ENCODE data around the gene IER5. TPM values are rescaled to one million over a fixed set of nuclear protein-coding genes. Genes with fewer than 3 reads are reported as not detected.

IER5 gene
- total RNA-seq, 1 donor from 2014 or later: 3.0 TPM

DNA sequence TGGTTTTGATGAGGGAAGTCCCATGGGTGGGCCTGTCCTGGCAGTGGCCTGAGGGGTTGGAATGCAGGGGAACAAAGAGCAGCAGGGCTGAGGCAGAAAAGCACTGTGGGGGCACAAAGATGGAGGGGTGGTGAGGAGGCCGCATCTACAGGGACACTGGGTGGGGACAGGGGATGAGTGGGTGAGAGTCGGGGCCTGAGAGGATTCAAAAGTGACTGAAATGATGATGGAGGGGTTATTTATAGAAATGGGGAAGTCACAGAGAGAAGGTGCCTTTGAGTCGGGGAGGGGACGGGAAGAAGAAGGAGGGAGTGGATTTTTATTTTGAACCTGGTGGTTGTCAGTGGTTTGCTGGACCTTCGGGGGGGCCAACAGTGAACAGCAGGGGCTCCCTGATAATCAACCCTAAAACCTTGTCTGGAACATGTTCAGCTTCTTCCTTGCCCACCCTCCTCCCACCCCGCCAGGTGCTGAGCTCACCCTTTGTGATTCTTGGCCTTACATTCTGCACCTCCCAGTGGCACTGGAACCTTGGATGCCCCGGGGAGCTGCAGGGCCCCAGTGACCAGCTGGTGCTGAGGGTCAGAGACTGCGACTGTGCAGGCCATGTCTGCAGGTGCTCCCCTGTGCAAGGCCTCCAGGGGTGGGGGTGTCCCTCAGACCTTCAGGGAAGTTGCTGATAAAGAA lies 42.9 kb downstream of the IER5 start:
- no peak for DNase-seq (ENCODE audit: low spot score)
- ATAC-seq: no peak

GRCh38 chr1:181133441-181133951 lies 45.0 kb downstream of the IER5 start:
- ATAC-seq (no peak), DNase-seq (ENCODE audit: low spot score) (no peak)

DNA sequence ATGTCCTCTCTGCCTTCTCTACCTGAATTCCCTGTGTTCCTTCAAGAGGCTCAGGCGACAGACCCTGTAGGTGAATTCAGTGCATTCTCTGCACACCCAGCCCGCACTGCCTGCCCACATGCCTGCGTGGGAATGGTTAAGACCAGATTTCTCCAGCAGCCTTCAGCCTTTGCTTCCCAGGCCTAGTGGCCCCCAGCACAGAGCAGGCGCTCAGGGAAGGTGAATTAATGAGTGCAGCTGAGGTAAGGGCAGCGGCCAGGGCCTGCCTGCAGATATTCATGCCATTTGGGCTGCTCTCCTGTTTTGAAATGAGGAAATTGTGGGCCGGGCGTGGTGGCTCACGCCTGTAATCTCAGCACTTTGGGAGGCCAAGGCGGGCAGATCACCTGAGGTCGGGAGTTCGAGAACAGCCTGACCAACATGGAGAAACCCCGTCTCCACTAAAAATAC lies 45.5 kb downstream of the IER5 start:
- DNase-seq (ENCODE audit: low spot score) (no peak), ATAC-seq (no peak)

GRCh38 chr1:181134543-181135436 lies 46.3 kb downstream of the IER5 start:
- DNase-seq (ENCODE audit: low spot score) (no peak), ATAC-seq (peak; percentile 62)

GRCh38 chr1:181135437-181135731 lies 46.9 kb downstream of the IER5 start:
- peak; percentile 28 for ATAC-seq
- DNase-seq (ENCODE audit: low spot score): no peak

DNA sequence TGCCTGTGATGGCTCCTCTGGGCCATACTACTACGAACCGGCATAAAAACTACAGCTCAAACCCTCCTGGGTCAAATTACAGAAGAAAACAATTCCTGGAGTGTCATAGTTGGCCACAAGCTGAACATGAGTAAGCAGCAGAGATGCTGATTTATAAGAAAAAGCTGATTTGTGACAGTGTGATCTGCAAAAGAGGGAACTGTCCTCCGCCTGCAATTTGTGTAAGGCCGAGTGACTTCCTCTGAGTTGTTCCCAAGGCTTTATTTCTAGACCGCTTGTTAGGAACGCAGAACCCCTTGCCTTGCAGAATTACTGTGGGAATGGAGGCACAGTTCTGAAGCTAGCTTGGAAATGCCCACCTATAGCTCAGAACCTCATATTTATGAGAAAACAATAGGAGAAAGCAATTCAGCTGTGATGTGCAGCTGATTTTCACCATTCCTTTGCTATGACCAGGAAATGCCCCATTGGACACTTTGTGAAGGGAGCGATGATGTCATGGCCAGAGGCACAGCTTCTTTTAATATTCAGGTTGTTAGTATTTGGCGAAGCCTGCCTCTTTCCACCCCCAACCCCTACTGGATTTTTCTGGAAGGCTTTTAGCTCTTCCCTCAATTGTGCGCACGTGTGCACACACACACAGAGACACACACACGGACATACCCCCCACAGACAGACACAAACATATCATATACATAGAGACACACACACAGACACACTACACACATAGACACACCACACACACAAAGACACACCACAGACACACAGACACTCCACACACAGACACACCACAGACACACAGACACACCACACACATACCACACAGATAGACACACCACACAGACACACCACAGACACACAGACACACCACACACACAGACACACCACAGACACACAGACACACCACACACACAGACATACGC lies 47.6 kb downstream of the IER5 start:
- ATAC-seq (peak; percentile 35), DNase-seq (ENCODE audit: low spot score) (no peak)

GRCh38 chr1:181136738-181137122 lies 48.2 kb downstream of the IER5 start:
- ATAC-seq: no peak
- DNase-seq (ENCODE audit: low spot score): no peak

- DNase-seq (ENCODE audit: low spot score): no peak
- no peak for ATAC-seq
Measured at GRCh38 chr1:181137217-181137743, 48.8 kb downstream of the IER5 start.

DNA sequence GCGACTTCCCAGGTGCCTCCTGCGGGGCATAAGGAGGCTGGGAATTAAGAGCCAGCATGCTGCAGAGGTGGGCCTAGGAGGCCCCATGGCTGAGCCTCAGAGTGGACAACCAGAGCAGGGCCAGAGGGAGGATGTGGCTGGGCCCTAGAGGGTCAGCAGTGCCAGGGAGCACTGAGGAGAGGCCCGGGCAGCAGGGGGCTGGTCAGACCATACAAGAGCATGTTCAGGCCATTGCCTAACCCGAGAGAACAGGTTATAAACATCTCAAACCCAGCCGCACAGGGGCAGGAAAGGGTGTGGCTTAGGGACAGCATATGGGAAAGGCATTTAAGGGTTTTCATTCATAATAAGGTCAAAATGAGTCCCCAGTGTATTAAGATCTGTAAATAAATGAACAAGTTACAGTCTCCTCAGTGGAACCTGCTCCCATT lies 51.1 kb downstream of the IER5 start:
- no peak for ATAC-seq
- DNase-seq (ENCODE audit: low spot score): no peak

DNA sequence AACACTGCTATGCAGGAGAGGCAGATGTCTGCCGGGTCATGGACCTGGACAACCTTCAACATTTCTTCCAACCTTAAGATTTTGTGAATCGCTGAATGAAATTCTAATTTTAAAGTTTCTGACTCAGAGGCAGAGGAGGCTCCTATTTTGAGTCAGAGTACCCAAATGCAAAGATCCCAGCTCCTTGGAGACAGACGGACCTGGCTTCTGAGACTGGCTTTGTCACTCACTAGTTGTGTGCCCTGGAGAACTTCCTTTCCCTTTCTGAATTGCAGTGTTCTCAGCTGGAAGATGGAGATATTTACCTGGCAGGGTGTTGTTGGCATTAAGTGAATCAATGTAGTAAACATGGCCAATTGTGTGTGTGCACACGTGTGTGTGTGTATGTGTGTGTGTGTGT lies 51.9 kb downstream of the IER5 start:
- ATAC-seq: no peak
- no peak for DNase-seq (ENCODE audit: low spot score)

GRCh38 chr1:181140891-181141290 lies 52.4 kb downstream of the IER5 start:
- DNase-seq (ENCODE audit: low spot score) (no peak), ATAC-seq (no peak)

DNA sequence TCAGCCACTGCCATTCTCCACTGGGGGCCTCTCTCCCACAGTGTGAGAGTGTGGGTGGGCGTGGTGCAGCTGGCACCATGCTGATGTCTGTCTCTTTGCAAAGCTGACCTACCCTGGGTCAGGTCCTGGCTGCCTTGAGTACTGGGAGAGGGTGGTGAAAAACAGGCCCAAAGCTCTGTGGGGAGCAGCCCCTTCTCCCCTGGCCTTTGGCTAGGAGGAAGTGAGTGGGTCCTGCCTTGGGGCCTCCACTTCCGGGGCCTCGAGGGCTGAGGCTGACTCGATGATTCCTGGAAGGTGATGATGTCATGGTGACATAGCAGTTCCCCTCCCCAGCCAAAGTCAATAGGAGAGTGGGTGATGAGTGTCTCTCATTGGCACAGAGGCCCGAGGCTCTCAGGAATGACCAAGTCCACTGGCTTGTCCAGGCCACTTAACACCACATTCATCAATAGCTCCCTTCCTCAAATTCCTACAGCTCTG lies 53.0 kb downstream of the IER5 start:
- no peak for ATAC-seq
- no peak for DNase-seq (ENCODE audit: low spot score)

Other genes starting within 250 kb of the IER5 start
- gene KIAA1614, start 175.8 kb upstream of the IER5 start, total RNA-seq: 0.13 TPM
- gene STX6, start 65.8 kb upstream of the IER5 start, total RNA-seq: 3.0 TPM
- gene MR1, start 54.7 kb upstream of the IER5 start, total RNA-seq: 6.7 TPM

Measured in left lobe of liver (tissue), 2 donors.